ENCODE data around the gene RAET1E. TPM values are rescaled to one million over a fixed set of nuclear protein-coding genes. Genes with fewer than 3 reads are reported as not detected.
A peak's percentile ranks its signal among the peaks of the same experiment; 100 is the strongest.
"Not testable (repeated sequence)": the region's sequence is repeated elsewhere in the genome, so short reads cannot be mapped to it uniquely, and the experiment has no call there.

Gene RAET1E
- total RNA-seq (2022), result 0.22 TPM in 1 of 2 replicates, not detected in the other
- percentile 22 among the genes with signal in this experiment for Bru-seq, nascent RNA
- BruChase-seq, experiment 1, labeled RNA remaining after a 6-hour chase, result percentile 15 among the genes with signal in this experiment
- BruChase-seq, experiment 2, labeled RNA remaining after a 2-hour chase, result not detected
- long read RNA-seq, partial matches to known transcripts, result 0 of 1 reads
- long read RNA-seq, other reads (novel, unspliced or antisense), result 1 of 1 reads

- no peak for TF ChIP-seq CTCF (IDR thresholded peaks at IDR 0.05; ENCODE audit: unreplicated experiment)
- no peaks in the 10 kb centered on the region for H3K9me3 Mint-ChIP-seq (ENCODE audit: low read depth, unreplicated experiment)
- peak; percentile 13 for DNase-seq
- no peaks in the 10 kb centered on the region for H3K36me3 Mint-ChIP-seq (ENCODE audit: insufficient read depth, unreplicated experiment)
- H3K4me3 Mint-ChIP-seq (ENCODE audit: low read depth, unreplicated experiment), result peak within 1 kb of the TSS; percentile 22
- H3K4me1 Mint-ChIP-seq (ENCODE audit: low read depth, unreplicated experiment), result peaks cover 47% of the 10 kb centered on the region
- peaks cover 8% of the 10 kb centered on the region for H3K27me3 Mint-ChIP-seq (ENCODE audit: unreplicated experiment)
- CTCF ChIA-PET, result interaction anchor here (1.1 kb wide), 1 partner anchor 67 kb away, joined by 4 read pairs; no protein-coding TSS in a partner anchor
- intact Hi-C loops (cut with micrococcal nuclease; ENCODE audit: unreplicated experiment), result loop anchor here (5.0 kb wide), 1 partner anchor 41 kb away; no protein-coding TSS in a partner anchor
- no TSS peak for BruUV-seq (replicated peaks)
- peak within 1 kb of the TSS; percentile 52 for H3K27ac Mint-ChIP-seq (ENCODE audit: unreplicated experiment)
Measured at GRCh38 chr6:149897855-149898744, at the start of gene RAET1E. RAET1E (minus strand) TSS chr6:149898113; CDS start chr6:149890901, 7,212 bp downstream.

DNA sequence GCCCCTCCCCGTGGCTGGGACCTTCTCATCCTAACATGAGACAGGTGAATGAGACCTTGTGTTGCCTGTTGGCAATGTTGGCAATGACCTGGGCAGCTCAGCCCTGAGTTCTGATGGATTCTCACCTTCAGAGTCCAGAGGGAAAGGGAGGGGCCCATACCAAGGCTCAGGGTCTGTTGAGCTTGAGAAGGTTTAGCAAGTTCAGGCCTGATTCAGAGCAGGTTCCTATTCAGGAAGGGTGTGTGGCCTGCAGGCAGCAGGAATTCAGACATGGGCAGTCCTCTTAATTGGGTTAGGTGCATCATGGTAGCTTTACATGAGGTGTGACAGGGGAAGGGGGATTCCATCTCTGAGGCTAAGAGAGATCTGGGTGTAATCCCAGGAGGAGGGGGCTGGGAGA is 49.6 kb upstream of the RAET1E start:
- CTCF ChIA-PET; DNase-seq; H3K36me3 Mint-ChIP-seq (ENCODE audit: insufficient read depth, unreplicated experiment); H3K4me1 Mint-ChIP-seq (ENCODE audit: low read depth, unreplicated experiment); H3K27ac Mint-ChIP-seq (ENCODE audit: unreplicated experiment); H3K9me3 Mint-ChIP-seq (ENCODE audit: low read depth, unreplicated experiment); BruUV-seq (replicated peaks); intact Hi-C loops (cut with micrococcal nuclease; ENCODE audit: unreplicated experiment); H3K4me3 Mint-ChIP-seq (ENCODE audit: low read depth, unreplicated experiment): not testable (repeated sequence)
- peaks cover 27% of the 10 kb centered on the region for H3K27me3 Mint-ChIP-seq (ENCODE audit: unreplicated experiment)

- CTCF ChIA-PET; H3K4me3 Mint-ChIP-seq (ENCODE audit: low read depth, unreplicated experiment); intact Hi-C loops (cut with micrococcal nuclease; ENCODE audit: unreplicated experiment); H3K4me1 Mint-ChIP-seq (ENCODE audit: low read depth, unreplicated experiment); DNase-seq; H3K9me3 Mint-ChIP-seq (ENCODE audit: low read depth, unreplicated experiment); BruUV-seq (replicated peaks); H3K27ac Mint-ChIP-seq (ENCODE audit: unreplicated experiment): not testable (repeated sequence)
- peaks cover 18% of the 10 kb centered on the region for H3K27me3 Mint-ChIP-seq (ENCODE audit: unreplicated experiment)
- peaks cover 12% of the 10 kb centered on the region for H3K36me3 Mint-ChIP-seq (ENCODE audit: insufficient read depth, unreplicated experiment)
Measured at GRCh38 chr6:149946631-149947030, 48.7 kb upstream of the RAET1E start.

GRCh38 chr6:149945276-149945675 is 47.4 kb upstream of the RAET1E start:
- H3K4me3 Mint-ChIP-seq (ENCODE audit: low read depth, unreplicated experiment); H3K4me1 Mint-ChIP-seq (ENCODE audit: low read depth, unreplicated experiment); H3K27me3 Mint-ChIP-seq (ENCODE audit: unreplicated experiment); intact Hi-C loops (cut with micrococcal nuclease; ENCODE audit: unreplicated experiment); BruUV-seq (replicated peaks); DNase-seq; CTCF ChIA-PET; H3K9me3 Mint-ChIP-seq (ENCODE audit: low read depth, unreplicated experiment); H3K27ac Mint-ChIP-seq (ENCODE audit: unreplicated experiment): not testable (repeated sequence)
- H3K36me3 Mint-ChIP-seq (ENCODE audit: insufficient read depth, unreplicated experiment), result peaks cover 14% of the 10 kb centered on the region

DNA sequence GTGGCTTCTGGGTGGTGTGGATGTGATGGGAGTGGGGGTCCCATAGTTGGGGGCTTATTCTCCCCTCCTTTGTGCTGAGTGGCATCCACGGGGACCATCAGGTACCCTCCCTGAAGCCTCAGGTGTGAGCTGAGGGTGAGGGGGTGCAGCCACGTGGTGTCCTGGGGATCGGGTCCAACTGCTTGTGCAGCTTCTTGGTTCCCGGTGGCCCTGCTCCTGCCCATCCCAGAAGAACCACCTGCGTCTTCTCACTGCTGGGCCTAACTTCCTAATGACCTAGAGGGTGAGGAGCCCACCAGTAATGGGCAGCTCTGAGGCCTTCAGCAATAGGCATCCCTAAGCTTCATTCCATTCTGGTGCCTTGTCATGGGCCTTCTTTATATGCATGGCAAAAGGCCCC is 45.4 kb upstream of the RAET1E start:
- H3K27ac Mint-ChIP-seq (ENCODE audit: unreplicated experiment); BruUV-seq (replicated peaks); H3K9me3 Mint-ChIP-seq (ENCODE audit: low read depth, unreplicated experiment); H3K4me1 Mint-ChIP-seq (ENCODE audit: low read depth, unreplicated experiment); DNase-seq; H3K4me3 Mint-ChIP-seq (ENCODE audit: low read depth, unreplicated experiment); CTCF ChIA-PET; intact Hi-C loops (cut with micrococcal nuclease; ENCODE audit: unreplicated experiment): not testable (repeated sequence)
- peaks cover 25% of the 10 kb centered on the region for H3K36me3 Mint-ChIP-seq (ENCODE audit: insufficient read depth, unreplicated experiment)
- H3K27me3 Mint-ChIP-seq (ENCODE audit: unreplicated experiment), result peaks cover 22% of the 10 kb centered on the region

- intact Hi-C loops (cut with micrococcal nuclease; ENCODE audit: unreplicated experiment), result no loop called here
- H3K27me3 Mint-ChIP-seq (ENCODE audit: unreplicated experiment), result peaks cover 29% of the 10 kb centered on the region
- no peak overlapping the region for H3K27ac Mint-ChIP-seq (ENCODE audit: unreplicated experiment)
- H3K36me3 Mint-ChIP-seq (ENCODE audit: insufficient read depth, unreplicated experiment), result peaks cover 29% of the 10 kb centered on the region
- peaks cover 10% of the 10 kb centered on the region for H3K4me1 Mint-ChIP-seq (ENCODE audit: low read depth, unreplicated experiment)
- no peak for TF ChIP-seq CTCF (IDR thresholded peaks at IDR 0.05; ENCODE audit: unreplicated experiment)
- H3K4me3 Mint-ChIP-seq (ENCODE audit: low read depth, unreplicated experiment), result peak overlapping the region; percentile 81
- H3K9me3 Mint-ChIP-seq (ENCODE audit: low read depth, unreplicated experiment), result no peaks in the 10 kb centered on the region
- DNase-seq, result no peak
- BruUV-seq (replicated peaks), result no TSS peak
- CTCF ChIA-PET, result no interaction called here
Measured at GRCh38 chr6:149942461-149942829, 44.5 kb upstream of the RAET1E start.

Measured in Calu3 (cell line).